Astrocyte of the hippocampus (primary cell): Measurements from ENCODE around the gene CPED1.

Source experiments
- DNase-seq: peaks from one replicate; pipeline ENCODE4 v3.0.0; 2011; ENCODE audit warnings: low read depth, low spot score

The CPED1 gene

GRCh38 chr7:121343302-121343701, 354.8 kb downstream of the CPED1 start:
- no peak for DNase-seq

GRCh38 chr7:121344093-121344492, 355.6 kb downstream of the CPED1 start:
- no peak for DNase-seq

- DNase-seq = no peak
Observed at GRCh38 chr7:121344497-121344896, 356.0 kb downstream of the CPED1 start.
